GM18909 (cell line): ENCODE measurements around the gene TMEM132D.
"Not testable (repeated sequence)": the region's sequence is repeated elsewhere in the genome, so short reads cannot be mapped to it uniquely, and the experiment has no call there.

Experiments
- ATAC-seq: cut with Tn5 transposase; IDR thresholded peaks from one replicate; pipeline ENCODE4 v1.9.1; 2021; ENCODE audit warnings: mild to moderate bottlenecking; ENCODE audit not compliant: unreplicated experiment, poor library complexity

Gene TMEM132D

DNA sequence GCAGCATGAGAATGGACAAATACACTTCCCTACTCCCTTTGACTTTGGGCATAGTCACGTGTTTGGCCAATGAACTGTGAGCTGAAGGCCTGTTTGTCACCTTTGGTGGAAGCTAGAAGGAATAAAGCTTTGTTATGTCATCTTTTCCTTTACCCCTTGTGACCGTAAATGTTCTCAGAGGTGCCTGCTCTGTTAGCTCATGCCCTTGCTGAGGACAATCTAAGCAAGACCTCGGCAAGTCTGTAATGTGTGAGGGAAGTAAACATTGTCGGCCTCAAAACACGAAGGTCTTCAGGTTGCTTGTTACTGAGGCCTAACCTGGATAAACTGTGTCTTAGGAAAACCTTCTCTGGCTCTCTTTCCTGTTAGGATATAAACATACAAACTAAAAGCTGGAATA lies 354.2 kb downstream of the TMEM132D start:
- no peak for ATAC-seq

DNA sequence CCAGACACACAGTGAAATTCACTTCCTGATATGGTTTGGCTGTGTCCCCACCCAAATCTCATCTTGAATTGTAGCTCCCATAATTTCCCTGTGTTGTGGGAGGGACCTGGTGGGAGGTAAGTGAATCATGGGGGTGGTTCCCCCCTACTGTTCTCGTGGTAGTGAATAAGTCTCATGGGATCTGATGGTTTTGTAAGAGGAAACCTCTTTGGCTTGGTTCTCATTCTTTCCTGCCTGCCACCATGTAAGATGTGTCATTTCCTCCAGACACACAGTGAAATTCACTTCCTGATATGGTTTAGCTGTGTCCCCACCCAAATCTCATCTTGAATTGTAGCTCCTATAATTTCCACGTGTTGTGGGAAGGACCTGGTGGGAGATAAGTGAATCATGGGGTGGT lies 354.8 kb downstream of the TMEM132D start:
- ATAC-seq, result not testable (repeated sequence)

DNA sequence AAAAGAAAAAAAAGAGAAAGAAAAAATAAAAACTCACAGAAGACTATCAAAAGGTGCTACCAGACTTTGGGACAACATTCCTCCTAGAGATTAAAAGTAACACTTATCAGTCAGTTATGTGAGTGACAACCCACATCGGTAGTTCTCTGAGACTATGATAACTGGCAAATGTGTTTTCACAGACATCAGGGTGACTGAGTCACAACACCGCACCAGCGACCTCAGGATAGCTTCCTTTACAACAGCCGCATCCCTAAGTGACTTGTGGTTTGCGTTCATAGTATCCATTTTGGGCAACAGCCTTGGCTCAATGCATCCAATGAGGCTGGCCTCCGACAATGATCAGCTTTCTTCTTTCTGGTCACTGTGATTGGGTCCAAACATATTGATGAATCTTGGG lies 359.1 kb downstream of the TMEM132D start:
- no peak for ATAC-seq

DNA sequence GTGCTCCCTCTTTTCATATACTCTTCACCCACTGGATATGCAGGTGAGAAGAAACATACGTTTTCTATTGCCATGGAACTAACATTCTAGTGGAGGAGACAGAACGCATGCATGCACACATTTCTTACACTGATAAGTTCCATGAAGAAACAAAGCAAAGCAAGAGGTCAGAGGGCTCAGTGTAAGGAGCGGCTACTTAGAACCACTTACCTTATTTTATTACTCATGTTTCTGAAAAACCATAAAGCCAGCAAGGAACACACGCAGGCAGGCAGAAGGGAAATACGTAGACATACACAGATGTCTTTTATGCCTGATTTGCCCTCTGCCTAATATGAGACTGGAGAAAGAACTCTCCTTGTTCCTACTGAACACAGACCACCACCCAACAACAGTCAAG lies 362.9 kb downstream of the TMEM132D start:
- ATAC-seq, result no peak

DNA sequence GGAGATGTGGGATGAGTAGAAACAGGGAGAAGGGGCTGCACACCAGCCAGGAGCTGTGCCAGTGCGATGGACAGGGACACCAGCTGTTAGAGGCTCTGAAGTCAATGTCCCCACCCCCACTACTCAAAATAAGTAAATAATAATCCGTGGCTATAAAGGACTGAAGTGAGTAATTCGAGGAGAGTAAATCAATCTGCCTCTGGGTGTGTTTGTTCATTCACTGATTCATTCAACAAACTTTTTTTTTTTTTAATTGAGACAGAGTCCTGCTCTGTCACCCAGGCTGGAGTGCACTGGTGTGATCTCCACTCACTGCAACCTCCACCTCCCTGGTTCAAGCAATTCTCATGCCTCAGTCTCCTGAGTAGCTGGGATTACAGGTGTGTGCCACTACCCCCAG lies 363.6 kb downstream of the TMEM132D start:
- ATAC-seq, result no peak

DNA sequence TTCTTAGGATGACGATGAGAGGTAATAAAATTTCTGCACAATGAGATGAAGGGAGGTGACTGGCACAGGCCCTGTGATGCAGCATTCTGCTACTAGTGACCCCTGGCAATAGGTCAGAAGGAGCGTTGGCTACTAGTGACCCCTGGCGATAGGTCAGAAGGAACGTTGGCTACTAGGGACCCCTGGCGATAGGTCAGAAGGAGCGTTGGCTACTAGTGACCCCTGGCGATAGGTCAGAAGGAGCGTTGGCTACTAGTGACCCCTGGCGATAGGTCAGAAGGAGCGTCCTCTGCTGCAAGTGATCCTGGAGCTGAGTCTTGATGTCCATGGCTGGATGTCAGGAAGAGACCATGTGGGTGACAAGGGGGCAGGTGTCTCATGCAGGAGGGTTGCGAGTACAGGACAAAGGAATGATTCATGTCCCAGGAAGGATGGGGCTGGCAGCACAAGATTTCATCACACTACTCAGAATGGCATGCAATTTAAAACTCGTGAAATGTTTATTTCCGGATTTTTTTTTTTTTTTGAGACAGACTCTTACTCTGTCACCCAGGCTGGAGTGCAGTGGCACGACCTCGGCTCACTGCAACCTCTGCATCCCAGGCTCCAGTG lies 365.0 kb downstream of the TMEM132D start:
- ATAC-seq, result not testable (repeated sequence)

DNA sequence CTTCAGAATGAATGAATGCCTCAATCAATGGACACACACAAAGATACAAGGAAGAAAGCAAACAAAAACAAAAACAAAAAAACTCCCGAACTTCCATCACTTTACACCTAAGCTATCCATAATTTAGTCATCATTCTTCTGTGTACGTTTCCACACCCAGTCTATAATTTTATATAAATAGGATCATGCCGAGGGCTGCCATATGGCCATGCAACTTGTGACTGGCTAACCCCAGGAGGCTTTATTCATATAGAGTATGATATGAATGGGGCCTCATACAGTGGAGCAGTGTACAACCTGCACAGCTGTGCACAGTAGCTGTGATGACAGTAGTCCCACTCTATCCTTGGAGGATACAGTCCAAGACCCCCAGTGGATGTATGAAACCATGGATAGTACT lies 365.7 kb downstream of the TMEM132D start:
- no peak for ATAC-seq

DNA sequence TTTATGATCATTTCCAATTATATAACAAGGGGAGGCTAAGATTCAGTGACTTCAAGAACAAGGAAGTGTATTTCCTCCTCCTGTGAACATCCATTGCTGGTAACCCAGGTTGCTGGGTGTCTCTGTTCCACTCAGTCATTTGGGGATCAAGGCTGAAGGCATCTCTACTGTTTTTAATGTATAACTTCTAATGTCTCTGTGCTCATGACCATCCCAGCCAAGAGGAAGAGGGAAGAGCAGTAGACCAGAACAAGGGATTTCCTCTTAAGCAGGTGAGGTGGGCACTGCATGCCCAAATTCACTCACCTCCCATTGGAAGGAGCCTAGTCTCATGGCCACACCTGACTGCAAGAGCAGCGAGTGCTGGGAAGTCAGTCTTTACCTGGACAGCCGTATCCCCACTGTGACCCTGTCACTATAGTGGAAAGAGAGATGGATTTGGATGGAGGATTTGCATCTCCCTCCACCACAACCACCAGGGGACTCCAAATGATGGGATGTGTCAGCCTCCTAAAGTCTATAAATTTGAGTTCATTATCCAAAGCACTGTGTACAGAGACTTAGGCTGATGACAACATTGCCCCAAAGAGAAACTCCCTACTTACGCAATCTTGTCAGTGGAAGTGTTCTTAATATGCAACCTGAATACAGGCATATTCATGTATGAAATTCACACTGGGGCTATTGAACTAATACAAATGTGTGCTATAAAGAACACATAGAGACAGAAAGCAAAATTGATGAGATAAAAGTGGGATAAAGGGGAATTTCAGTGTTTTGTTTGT lies 368.7 kb downstream of the TMEM132D start:
- ATAC-seq, result no peak

DNA sequence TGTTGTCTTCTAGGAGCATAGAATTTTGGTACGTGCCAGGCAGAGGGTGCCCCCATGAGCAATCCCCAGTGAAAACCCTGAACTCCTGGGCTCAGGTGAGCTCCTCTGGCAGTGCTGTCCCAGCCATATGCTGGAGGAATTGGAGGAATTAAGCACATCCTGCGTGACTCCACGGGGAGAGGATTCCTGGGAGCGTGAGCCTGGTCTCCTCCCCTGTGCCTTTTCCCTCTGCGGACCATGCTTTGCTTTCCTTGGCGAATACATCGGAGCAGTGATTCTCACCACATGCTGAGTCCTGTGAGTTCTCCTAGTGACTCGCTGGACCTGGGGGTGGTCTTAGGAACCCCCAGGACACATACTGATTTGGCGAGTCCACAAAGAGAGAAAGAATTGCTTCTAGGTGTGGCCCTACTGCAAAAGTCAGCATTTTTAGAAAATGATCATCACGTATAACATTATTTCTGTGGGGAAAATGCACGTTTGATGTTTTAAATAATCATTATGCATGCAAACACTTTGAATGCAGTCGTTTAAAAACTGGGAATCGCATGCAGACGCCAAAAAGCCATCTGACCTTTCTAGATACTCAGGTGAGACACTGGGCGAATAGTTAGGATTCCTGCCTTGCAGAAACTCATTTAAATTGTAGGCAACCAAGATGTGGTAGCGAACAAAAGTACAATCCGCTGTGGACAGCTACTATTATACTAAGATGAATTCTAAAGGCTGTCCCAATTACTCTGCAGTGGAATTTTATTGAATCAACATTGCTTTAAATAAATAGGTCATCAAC lies 370.9 kb downstream of the TMEM132D start:
- no peak for ATAC-seq

DNA sequence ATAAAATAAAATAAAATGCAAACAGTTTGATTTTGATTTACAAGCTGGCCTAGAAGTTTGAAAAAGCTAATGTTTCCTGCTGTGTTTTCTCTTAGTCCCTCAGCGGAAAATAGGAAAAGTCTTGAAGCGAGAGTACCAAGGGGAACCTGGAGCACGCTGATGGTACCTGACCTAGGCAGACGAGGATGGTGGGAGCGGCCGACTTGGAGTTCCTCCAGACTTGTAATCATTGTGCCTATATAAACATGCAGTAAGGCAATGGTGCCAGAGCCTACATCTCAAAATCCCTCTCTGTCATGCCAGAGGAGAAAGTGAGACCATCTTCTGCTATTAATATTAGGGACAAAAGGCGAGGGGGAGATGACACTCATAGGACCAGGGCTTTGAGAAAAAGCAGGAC lies 371.7 kb downstream of the TMEM132D start:
- no peak for ATAC-seq

DNA sequence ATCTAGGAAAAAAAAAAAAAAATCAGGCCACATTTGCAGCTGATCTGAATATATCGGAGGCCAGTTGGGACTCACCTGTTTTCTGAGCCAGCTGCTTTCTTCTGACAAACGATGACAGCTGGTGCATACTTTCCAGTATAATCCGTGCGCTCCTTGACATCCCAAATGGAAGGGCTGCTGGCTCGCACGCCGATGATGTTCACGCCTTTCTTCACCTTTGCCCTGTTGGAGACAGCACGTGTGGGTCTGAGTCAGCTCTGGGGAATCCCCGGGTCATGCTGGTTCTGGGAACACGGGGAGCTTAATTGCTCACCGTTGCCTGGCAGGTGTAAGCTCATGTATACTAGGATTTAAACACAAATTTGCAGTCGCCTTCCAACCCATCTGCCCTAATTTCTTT lies 372.8 kb downstream of the TMEM132D start:
- ATAC-seq, result no peak

DNA sequence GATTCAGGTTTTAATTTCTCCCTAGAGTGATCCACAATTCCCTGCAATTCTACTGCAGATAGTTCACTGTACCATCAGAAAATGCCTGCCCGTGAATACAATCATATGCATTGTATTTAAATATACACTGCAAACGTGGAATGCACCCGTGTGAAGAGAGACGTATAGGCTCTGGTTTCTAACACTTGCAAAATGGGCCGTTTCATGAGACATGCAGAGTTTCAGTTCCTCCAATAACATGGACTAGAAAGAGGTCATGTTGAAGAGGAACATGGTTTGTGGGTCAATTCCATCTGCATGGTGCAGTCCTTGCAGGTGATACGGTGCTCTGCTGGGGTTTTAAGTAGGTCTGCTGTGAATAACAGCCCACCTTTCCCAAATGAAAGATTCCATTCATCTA lies 373.3 kb downstream of the TMEM132D start:
- ATAC-seq, result no peak

DNA sequence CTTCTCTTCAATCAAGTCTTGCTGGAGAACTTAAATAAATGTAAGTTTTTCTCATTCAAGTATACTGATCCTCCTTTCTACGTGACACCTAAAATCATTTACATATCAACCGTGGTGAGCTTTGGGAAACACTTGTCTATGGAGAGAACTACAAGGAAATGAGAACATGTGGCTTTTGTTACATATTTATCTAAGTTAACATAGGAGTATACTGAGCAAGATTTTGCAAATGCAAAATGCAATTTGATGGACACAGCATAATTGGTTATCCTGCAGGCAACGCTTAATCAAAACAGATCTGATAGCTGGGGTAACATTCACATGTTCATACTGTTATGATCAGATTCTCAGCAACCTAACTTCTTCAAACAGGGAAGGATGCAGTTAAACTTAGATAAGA lies 376.3 kb downstream of the TMEM132D start:
- ATAC-seq, result no peak

DNA sequence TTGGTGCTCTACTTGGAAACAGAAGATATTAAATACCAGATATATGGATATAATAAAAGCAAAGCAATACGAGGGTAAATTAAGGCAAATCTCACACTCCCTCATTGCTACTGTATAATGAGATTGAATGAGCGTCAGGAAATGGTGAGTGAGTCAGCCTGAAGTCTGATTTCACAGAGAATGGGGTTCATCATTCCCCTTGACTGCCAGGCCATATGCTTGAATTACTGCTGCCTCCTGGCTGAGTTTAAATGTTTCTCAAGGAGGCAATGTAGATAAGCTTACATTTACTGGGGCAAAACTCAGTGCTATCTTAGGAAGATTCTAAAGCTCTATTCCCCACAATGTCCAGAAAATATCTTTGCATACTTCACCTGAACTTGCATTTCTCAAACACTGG lies 380.2 kb downstream of the TMEM132D start:
- ATAC-seq, result no peak

DNA sequence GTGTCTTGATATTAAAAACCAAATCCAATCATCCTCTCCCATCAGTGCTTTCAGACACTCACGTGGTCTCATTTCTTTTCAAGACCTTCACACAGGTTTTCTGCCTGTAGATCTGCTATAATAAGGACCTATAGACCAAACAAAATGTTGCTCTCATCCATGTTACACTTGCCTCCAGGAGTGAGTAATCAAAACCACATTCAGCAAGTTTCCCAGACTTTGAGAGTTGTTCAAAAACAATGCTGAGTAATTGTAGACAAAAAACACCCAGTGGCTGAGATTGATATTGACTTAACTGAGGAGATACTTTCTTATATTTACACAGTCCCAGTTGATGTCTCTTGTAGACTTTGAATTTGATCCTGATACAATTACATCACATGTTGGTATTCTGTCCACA lies 383.1 kb downstream of the TMEM132D start:
- no peak for ATAC-seq

DNA sequence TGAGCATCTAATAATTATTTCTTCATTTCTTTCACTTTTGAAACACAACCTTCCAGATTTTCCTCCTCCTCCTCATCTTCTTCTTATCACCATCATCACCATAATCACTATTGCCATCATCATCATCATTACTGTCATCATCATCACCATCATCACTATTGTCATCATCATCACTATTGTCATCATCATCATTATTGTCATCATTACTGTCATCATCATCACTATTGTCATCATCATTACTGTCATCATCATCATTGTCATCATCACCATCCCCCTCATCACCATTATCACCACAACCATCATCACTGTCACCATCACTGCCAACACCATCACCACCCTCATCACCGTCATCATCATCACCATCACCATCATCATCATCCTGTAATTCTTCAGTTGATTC lies 400.0 kb downstream of the TMEM132D start:
- no peak for ATAC-seq

DNA sequence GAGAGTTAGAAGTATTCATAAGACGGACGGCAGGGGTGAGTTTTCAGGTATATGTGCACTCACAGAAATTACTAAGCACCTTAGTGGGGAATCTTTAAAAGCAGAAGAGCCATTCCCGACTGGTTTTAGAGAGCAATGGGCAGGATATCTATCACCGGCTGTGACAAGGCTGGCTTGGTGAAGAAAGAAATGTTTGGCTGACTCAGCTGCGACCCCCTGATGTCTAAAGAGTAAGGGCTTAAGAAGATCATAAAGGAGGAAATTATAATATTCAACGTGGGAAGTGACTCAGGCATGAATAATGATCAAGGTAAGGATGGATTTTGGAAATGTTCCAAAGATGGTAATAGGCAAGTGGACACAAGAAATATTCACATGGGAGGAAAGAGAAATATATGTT lies 407.6 kb downstream of the TMEM132D start:
- ATAC-seq, result no peak

DNA sequence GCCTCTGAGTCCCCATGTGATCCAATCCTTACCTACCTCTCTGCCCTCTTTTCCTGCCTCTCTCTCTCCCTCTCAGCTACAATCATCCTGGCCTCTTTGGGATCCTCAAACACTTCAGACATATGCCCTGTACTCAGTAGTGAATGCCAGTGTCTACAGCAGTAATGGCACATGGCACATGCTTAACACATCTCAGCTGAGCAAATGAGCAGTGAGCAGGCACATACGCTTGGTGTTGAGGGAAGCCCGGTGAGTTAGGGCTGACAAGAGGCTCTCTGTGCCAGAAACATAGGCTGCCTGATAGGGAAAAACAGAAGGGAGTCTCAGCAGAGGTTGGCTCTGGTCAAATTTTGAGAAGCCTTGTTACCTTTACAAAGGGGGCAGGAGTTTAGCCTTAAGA lies 409.1 kb downstream of the TMEM132D start:
- ATAC-seq, result no peak

DNA sequence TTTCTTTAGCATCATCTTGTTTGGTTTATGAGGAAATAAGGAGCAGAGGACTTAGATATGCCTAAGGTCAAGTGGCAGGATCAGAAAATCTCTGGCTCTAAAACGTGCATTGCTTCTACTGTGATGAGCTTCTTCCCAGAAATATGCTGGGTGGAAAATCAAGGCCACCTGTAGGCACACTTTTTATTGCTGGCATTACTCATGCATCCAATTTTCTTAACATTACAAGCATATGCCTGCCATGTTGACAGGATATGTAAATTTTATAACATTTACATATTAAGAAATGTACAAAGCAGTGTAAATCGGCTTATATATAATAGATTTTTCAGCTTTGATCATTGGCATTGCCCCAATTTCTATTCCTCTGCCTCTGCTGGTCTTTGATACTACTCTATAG lies 409.6 kb downstream of the TMEM132D start:
- ATAC-seq, result no peak

DNA sequence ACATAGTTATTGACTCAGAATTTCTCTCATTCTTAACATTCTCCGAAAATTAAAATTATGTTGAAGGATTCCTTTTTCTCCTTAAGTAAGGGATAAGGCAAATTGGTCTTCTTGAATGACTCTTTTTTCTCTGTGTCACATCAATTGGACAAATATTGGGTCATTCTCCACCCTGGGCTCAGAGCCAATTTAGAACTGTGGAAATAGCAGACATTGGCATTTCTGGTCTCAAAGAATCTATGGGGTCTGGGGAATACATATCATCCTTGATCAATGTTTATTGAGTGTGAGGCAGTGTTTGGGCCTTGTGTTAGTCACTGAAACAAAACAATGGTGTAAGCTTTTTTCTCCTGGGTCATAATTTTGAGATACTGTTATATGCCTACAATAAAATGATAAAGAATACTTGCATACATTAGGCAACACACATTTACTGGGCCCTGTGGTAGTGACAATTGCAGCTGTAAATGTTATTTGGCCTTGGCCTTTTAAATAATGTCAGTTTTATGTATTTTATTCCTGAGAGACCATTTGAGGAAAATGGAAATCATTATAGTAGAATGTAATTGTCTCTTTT lies 414.6 kb downstream of the TMEM132D start:
- ATAC-seq, result no peak

DNA sequence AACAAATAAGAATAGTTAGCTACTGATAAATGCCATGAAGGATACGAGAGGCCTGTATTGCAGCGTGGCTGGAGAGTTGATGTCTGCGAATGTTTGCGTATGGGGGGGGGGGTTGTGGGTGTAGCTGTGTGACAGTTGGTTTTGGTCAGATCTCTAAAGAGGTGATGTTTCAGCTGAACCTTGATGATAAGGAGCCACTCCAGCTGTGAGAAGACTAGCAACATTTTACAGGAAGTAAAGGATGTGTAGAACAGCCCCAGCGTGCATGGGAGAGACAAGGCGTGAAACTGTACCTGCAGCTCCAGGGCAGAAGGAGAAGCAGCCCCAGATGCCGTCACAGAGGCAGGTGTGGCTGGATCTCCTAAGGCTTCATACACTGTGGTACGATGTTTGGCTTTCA lies 416.9 kb downstream of the TMEM132D start:
- ATAC-seq, result no peak
